Superior temporal gyrus (tissue), 1 donor: ENCODE measurements around the gene CD300LG.

Experiments
- DNase-seq: peaks from one replicate; pipeline ENCODE4 v3.0.0-alpha.2; 2016; ENCODE audit errors: extremely low spot score

CD300LG gene

GRCh38 chr17:43905985-43906852 lies 59.2 kb downstream of the CD300LG start:
- DNase-seq, result peak; percentile 88

GRCh38 chr17:43906951-43907424 lies 60.0 kb downstream of the CD300LG start:
- no peak for DNase-seq

GRCh38 chr17:43907425-43907981 lies 60.5 kb downstream of the CD300LG start, which contains the start of gene MPP2:
Gene MPP2 (minus strand): TSS chr17:43907536. CDS start chr17:43904460, 3,076 bp downstream.
- peak; percentile 91 for DNase-seq

- DNase-seq, result peak; percentile 96
Observed at GRCh38 chr17:43907998-43908721, 61.2 kb downstream of the CD300LG start.

GRCh38 chr17:43909537-43910231 lies 62.7 kb downstream of the CD300LG start:
- peak; percentile 79 for DNase-seq

GRCh38 chr17:43911904-43912303 lies 64.9 kb downstream of the CD300LG start:
- no peak for DNase-seq

GRCh38 chr17:43912635-43913304 lies 65.8 kb downstream of the CD300LG start:
- DNase-seq, result no peak
